ENCODE data around the gene DCAF12.
"Not testable (repeated sequence)": the region's sequence is repeated elsewhere in the genome, so short reads cannot be mapped to it uniquely, and the experiment has no call there.

DCAF12 gene

DNA sequence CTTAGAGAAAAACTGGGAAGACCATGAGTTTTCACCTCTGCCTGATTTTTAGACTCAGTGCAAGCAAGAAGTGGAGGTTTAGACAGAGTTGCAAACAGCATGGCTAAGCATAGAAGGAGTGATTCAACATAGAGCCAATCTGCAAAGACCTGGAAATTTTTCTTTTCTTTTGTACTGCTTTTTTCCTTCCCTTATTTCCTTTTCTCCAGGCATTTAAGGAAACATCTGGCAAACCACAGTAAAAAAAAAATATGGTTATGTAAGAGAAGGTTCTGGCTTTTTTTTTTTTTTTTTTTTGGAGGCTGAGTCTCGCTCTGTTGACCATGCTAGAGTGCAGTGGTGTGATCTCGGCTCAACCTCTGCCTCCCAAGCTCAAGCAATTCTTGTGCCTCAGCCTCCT, 16.6 kb upstream of the DCAF12 start:
- no peak overlapping the region for H2BK5ac ChIP-seq (ENCODE audit: low read depth, low read length, poor library complexity)
- H2BK120ac ChIP-seq (ENCODE audit: insufficient read depth, low read length, poor library complexity): no peak overlapping the region
- no peak overlapping the region for H3K14ac ChIP-seq (ENCODE audit: low read length)
- no peak overlapping the region for H3K27ac ChIP-seq (ENCODE audit: low read depth, low read length)
- H2BK12ac ChIP-seq (ENCODE audit: low read length): no peak overlapping the region
- H3K4me1 ChIP-seq (ENCODE audit: control insufficient read depth in 1 of 2, insufficient read depth in 2 of 2, low read length in 2 of 2): no peaks in the 10 kb centered on the region
- H3K27me3 ChIP-seq (ENCODE audit: insufficient read depth, low read length): no peaks in the 10 kb centered on the region
- H4K91ac ChIP-seq (ENCODE audit: low read depth, low read length): no peak overlapping the region
- no peak overlapping the region for H3K9ac ChIP-seq (ENCODE audit: low read length)
- no peak overlapping the region for H4K8ac ChIP-seq (ENCODE audit: low read depth, low read length)
- H3K4me2 ChIP-seq (ENCODE audit: low read length): no peak overlapping the region
- no peak overlapping the region for H3K23ac ChIP-seq (ENCODE audit: low read length)
- no peak overlapping the region for H3K4ac ChIP-seq (ENCODE audit: low read depth, low read length)
- H3K79me1 ChIP-seq (ENCODE audit: low read length): no peaks in the 10 kb centered on the region
- no peak overlapping the region for H3K4me3 ChIP-seq (ENCODE audit: low read depth, low read length)
- H4K12ac ChIP-seq (ENCODE audit: low read depth, low read length): no peak overlapping the region
- H3K9me3 ChIP-seq (ENCODE audit: insufficient read depth, low read depth, low read length): no peaks in the 10 kb centered on the region
- H3K18ac ChIP-seq (ENCODE audit: low read length): no peak overlapping the region
- H2AFZ ChIP-seq (ENCODE audit: insufficient read depth, low read length, poor library complexity): no peak overlapping the region
- no CpG with 5 or more reads among the region's 2 CpGs for WGBS (ENCODE audit: extremely low coverage, insufficient coverage, insufficient read length)
- H3K36me3 ChIP-seq (ENCODE audit: control insufficient read depth in 1 of 2, insufficient read depth in 2 of 2, low read length in 2 of 2): no peaks in the 10 kb centered on the region
- H3K79me2 ChIP-seq (ENCODE audit: control insufficient read depth, insufficient read depth, low read length, poor library complexity): no peaks in the 10 kb centered on the region
- DNase-seq: no peak
- H2AK5ac ChIP-seq (ENCODE audit: low read length): no peak overlapping the region

DNA sequence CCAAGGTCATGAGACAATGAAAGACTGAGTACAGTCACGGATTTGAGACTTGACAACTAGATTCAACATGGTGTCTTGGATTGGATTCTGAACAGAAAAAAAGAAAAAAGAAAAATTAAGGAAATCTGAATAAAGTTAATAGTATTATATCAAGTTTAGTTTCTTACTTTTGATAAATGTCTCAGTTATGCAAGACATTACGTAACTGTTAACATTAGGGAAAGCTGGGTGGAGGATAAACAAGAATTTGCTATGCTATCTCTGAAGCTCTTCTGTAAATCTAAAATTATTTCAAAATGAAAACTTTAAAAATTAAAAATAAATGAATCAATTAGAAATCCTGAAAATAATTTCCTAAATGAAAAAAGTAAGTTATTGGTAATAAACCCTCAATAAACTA, 14.4 kb upstream of the DCAF12 start:
- no peak overlapping the region for H4K91ac ChIP-seq (ENCODE audit: low read depth, low read length)
- DNase-seq: no peak
- no peak overlapping the region for H3K9ac ChIP-seq (ENCODE audit: low read length)
- H3K18ac ChIP-seq (ENCODE audit: low read length): no peak overlapping the region
- no peak overlapping the region for H2BK120ac ChIP-seq (ENCODE audit: insufficient read depth, low read length, poor library complexity)
- peaks cover 4% of the 10 kb centered on the region for H3K9me3 ChIP-seq (ENCODE audit: insufficient read depth, low read depth, low read length)
- H3K27ac ChIP-seq (ENCODE audit: low read depth, low read length): no peak overlapping the region
- no peak overlapping the region for H3K4me3 ChIP-seq (ENCODE audit: low read depth, low read length)
- no peak overlapping the region for H4K8ac ChIP-seq (ENCODE audit: low read depth, low read length)
- H3K4ac ChIP-seq (ENCODE audit: low read depth, low read length): no peak overlapping the region
- no peak overlapping the region for H3K4me2 ChIP-seq (ENCODE audit: low read length)
- no peaks in the 10 kb centered on the region for H3K36me3 ChIP-seq (ENCODE audit: control insufficient read depth in 1 of 2, insufficient read depth in 2 of 2, low read length in 2 of 2)
- no peak overlapping the region for H2BK5ac ChIP-seq (ENCODE audit: low read depth, low read length, poor library complexity)
- H2AK5ac ChIP-seq (ENCODE audit: low read length): no peak overlapping the region
- no CpG with 5 or more reads among the region's 2 CpGs for WGBS (ENCODE audit: extremely low coverage, insufficient coverage, insufficient read length)
- no peaks in the 10 kb centered on the region for H3K79me2 ChIP-seq (ENCODE audit: control insufficient read depth, insufficient read depth, low read length, poor library complexity)
- no peak overlapping the region for H3K14ac ChIP-seq (ENCODE audit: low read length)
- H3K27me3 ChIP-seq (ENCODE audit: insufficient read depth, low read length): no peaks in the 10 kb centered on the region
- no peak overlapping the region for H3K23ac ChIP-seq (ENCODE audit: low read length)
- no peak overlapping the region for H2BK12ac ChIP-seq (ENCODE audit: low read length)
- no peak overlapping the region for H2AFZ ChIP-seq (ENCODE audit: insufficient read depth, low read length, poor library complexity)
- no peaks in the 10 kb centered on the region for H3K79me1 ChIP-seq (ENCODE audit: low read length)
- H3K4me1 ChIP-seq (ENCODE audit: control insufficient read depth in 1 of 2, insufficient read depth in 2 of 2, low read length in 2 of 2): no peaks in the 10 kb centered on the region
- H4K12ac ChIP-seq (ENCODE audit: low read depth, low read length): no peak overlapping the region

DNA sequence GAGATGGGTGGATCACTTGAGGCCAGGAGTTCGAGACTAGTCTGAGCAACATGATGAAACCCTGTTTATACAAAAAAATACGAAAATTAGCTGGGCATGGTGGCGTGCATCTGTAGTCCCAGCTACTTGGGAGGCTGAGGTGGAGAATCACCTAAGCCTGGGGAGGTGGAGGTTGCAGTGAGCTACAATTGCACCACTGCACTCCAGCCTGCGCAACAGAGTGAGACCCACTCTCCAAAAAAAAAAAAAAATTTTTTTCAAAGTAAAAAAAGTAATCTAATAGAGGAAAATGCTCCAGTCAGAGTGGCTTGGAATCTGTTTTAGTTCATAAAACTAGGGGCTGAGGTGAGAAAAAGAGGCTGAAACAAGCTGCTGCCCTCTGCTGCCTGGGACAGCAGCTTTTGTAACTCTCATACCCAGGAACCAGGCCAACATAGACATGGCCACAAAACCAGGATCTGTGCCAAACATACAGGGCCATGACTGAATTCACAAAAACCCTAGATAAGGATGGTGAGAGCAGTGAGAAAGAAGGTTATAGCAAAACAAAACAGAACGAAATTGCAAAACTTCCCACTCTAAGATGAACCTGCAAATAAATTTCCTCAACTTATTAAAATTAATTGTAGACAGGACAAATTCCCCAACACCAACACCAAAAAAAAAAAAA, 13.1 kb upstream of the DCAF12 start:
- no peak for DNase-seq
- Histone ChIP-seq H3K14ac (ENCODE audit: low read length) (no peak overlapping the region), H4K91ac (ENCODE audit: low read depth, low read length) (no peak overlapping the region), H3K18ac (ENCODE audit: low read length) (no peak overlapping the region), H2AK5ac (ENCODE audit: low read length) (no peak overlapping the region), H3K4me2 (ENCODE audit: low read length) (no peak overlapping the region), H2BK120ac (ENCODE audit: insufficient read depth, low read length, poor library complexity) (no peak overlapping the region), H3K23ac (ENCODE audit: low read length) (no peak overlapping the region), H3K4me1 (ENCODE audit: control insufficient read depth in 1 of 2, insufficient read depth in 2 of 2, low read length in 2 of 2) (no peaks in the 10 kb centered on the region), H3K4me3 (ENCODE audit: low read depth, low read length) (no peak overlapping the region), H4K8ac (ENCODE audit: low read depth, low read length) (no peak overlapping the region), H3K36me3 (ENCODE audit: control insufficient read depth in 1 of 2, insufficient read depth in 2 of 2, low read length in 2 of 2) (no peaks in the 10 kb centered on the region), H3K79me2 (ENCODE audit: control insufficient read depth, insufficient read depth, low read length, poor library complexity) (no peaks in the 10 kb centered on the region), H4K12ac (ENCODE audit: low read depth, low read length) (no peak overlapping the region), H3K9me3 (ENCODE audit: insufficient read depth, low read depth, low read length) (peaks cover 4% of the 10 kb centered on the region), H3K79me1 (ENCODE audit: low read length) (no peaks in the 10 kb centered on the region), H2BK5ac (ENCODE audit: low read depth, low read length, poor library complexity) (no peak overlapping the region), H3K4ac (ENCODE audit: low read depth, low read length) (no peak overlapping the region), H3K9ac (ENCODE audit: low read length) (peak overlapping the region; percentile 52), H2AFZ (ENCODE audit: insufficient read depth, low read length, poor library complexity) (no peak overlapping the region), H3K27ac (ENCODE audit: low read depth, low read length) (no peak overlapping the region), H2BK12ac (ENCODE audit: low read length) (no peak overlapping the region), H3K27me3 (ENCODE audit: insufficient read depth, low read length) (no peaks in the 10 kb centered on the region)
- whole genome bisulfite sequencing (ENCODE audit: extremely low coverage, insufficient coverage, insufficient read length): no CpG with 5 or more reads among the region's 5 CpGs

DNA sequence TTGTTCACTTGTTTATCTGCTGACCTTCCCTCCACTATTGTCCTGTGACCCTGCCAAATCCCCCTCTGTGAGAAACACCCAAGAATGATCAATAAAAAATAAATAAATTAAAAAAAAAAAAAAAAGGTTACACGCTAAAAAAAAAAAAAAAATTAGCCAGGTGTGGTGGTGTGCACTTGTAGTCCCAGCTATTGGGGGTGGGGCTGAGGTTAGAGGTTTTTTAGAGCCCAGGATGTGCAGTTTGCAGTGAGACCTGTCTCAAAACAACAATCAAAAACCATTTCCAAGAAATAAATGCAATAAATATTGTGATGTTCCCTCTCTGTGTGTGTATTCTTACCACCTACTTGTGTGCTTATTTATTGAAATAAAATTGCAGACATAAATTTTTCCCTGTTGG, 12.1 kb upstream of the DCAF12 start:
- not testable (repeated sequence) for DNase-seq; H3K79me2 ChIP-seq (ENCODE audit: control insufficient read depth, insufficient read depth, low read length, poor library complexity); H3K36me3 ChIP-seq (ENCODE audit: control insufficient read depth in 1 of 2, insufficient read depth in 2 of 2, low read length in 2 of 2); H4K91ac ChIP-seq (ENCODE audit: low read depth, low read length); H3K9ac ChIP-seq (ENCODE audit: low read length); H2AFZ ChIP-seq (ENCODE audit: insufficient read depth, low read length, poor library complexity); H2BK5ac ChIP-seq (ENCODE audit: low read depth, low read length, poor library complexity); H3K14ac ChIP-seq (ENCODE audit: low read length); H3K27me3 ChIP-seq (ENCODE audit: insufficient read depth, low read length); H3K4me3 ChIP-seq (ENCODE audit: low read depth, low read length); H3K18ac ChIP-seq (ENCODE audit: low read length); H3K4me1 ChIP-seq (ENCODE audit: control insufficient read depth in 1 of 2, insufficient read depth in 2 of 2, low read length in 2 of 2); H3K9me3 ChIP-seq (ENCODE audit: insufficient read depth, low read depth, low read length); H4K8ac ChIP-seq (ENCODE audit: low read depth, low read length); H3K27ac ChIP-seq (ENCODE audit: low read depth, low read length); H2AK5ac ChIP-seq (ENCODE audit: low read length); H4K12ac ChIP-seq (ENCODE audit: low read depth, low read length); H3K23ac ChIP-seq (ENCODE audit: low read length); H3K4me2 ChIP-seq (ENCODE audit: low read length); H2BK120ac ChIP-seq (ENCODE audit: insufficient read depth, low read length, poor library complexity); H3K79me1 ChIP-seq (ENCODE audit: low read length); H2BK12ac ChIP-seq (ENCODE audit: low read length); H3K4ac ChIP-seq (ENCODE audit: low read depth, low read length)
- WGBS (ENCODE audit: extremely low coverage, insufficient coverage, insufficient read length): no CpG with 5 or more reads among the region's 1 CpG

All from trophoblast cell (in vitro differentiated cells and primary cell).